GM03348 (cell line): ENCODE measurements around the gene BRD3.
"Not testable (repeated sequence)": the region's sequence is repeated elsewhere in the genome, so short reads cannot be mapped to it uniquely, and the experiment has no call there.

Experiments
- DNase-seq: peaks from one replicate; pipeline ENCODE4 v3.0.0; 2012; ENCODE audit warnings: low spot score

The BRD3 gene

DNA sequence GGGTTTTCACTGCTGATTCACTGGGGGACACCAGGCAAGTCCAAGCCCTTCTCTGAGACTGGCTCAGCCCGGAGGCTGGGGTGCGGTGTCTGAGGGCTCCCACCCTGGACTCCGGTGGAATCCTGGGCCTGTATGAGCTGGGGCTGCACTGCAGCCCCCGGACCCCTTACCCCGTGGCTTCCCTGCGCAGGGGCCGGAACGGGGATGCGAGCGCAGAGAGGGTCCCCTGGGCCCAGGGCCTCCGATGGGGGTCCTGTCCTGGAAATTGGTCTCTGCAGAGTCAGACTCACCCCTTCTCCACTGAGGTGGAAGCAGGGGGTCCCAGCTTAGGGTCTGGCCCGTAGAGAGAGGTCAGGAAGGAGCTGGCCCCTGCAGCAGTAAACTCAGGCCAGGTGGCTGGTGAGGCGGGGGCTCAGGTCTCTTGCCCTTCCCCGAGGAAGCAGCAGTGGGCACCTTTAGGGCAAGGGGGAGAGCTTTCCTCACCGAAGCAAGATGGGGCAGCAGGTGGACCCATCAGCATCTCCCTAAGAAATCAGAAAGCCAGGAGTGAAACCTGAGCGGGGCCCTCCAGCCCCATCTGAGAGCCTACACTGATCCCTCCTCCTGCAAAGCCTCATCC is 74.1 kb downstream of the BRD3 start:
- no peak for DNase-seq

- DNase-seq = peak; percentile 96
These were observed 74.8 kb downstream of the BRD3 start for GRCh38 chr9:133992780-133993634.

DNA sequence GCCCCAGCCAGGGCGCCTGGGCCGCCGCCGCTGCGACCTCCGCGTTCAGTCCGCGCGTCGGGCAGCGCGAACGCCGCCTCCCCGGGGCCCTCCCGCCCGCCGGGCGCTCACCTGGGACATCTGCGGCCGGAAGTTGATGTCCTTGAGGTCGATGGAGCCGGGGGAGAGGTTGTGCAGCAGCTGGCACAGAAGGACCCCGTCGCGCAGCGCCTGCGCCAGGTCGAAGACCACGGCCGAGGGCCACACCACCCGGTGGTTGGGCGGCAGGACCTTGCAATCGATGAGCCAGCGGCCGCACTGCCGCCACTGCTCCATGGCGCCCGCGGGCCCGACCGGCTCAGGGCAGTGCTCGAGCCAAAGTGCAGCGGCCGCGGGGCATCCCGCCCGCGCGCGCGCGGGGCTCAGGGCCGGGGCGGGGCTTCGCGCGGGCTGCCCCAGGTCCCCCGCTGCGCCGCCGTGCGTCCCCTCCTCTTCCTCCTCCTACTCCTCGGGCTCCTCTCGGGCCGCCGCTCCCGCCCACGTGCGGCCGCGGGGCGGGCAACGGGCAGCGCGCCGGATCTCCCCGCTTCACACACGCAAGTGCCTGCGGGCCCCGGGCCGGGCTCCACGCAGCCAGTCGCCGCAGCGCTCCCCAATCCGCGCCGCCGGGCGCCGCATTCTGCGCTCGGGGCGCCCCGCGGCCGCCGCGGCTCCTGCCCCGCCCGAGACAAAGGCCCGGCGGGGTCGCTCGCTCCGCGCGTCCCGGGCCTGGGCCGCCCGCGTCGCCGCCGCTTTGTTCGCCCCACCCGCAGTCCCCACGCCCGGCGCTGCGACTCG is 75.7 kb downstream of the BRD3 start, which contains the start of gene VAV2:
Gene VAV2 (minus strand): TSS at position 361 of the 816 bp plus-strand sequence. CDS start 46 bp downstream, at position 315.
- DNase-seq = peak; percentile 86

GRCh38 chr9:133991214-133991921 is 76.5 kb downstream of the BRD3 start:
- DNase-seq = peak; percentile 65

- peak; percentile 85 for DNase-seq
These were observed 77.2 kb downstream of the BRD3 start for GRCh38 chr9:133990366-133991213.

GRCh38 chr9:133989625-133990365 is 78.0 kb downstream of the BRD3 start:
- DNase-seq = no peak

- DNase-seq = not testable (repeated sequence)
These were observed 79.1 kb downstream of the BRD3 start for GRCh38 chr9:133988771-133989170.

DNA sequence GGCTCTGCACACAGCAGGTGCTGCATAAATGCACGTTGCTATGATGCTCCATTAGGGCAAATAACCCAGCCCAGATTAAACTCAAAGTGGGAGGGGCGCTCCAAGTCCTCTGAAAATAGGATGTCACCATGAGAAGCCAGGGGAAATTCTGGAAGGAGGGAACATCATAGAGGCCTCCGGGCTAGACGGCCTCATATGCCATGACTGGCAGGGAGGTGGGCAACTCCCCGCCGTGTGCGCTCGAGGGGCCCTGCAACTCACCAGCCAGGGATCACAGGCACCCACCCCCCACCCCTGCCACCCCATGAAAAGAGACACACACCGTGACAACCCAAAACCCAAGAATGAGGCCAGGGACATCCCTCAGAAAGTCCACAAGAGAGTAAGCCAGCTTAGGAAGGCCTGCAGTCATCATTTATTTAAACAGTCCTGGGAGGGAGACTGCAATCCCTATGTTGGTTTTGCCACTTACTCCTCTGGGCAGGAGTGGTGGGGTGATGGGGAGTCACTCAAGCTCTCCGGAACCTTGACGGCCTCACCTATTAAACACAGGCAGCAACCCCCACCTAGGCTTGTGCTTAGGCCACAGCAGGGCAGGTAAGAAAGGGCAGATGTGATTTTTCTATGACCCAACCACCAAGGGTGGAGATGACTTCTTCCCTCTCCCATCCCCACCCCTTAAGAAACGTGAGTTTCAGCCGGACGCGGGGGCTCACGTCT is 79.7 kb downstream of the BRD3 start:
- no peak for DNase-seq

DNA sequence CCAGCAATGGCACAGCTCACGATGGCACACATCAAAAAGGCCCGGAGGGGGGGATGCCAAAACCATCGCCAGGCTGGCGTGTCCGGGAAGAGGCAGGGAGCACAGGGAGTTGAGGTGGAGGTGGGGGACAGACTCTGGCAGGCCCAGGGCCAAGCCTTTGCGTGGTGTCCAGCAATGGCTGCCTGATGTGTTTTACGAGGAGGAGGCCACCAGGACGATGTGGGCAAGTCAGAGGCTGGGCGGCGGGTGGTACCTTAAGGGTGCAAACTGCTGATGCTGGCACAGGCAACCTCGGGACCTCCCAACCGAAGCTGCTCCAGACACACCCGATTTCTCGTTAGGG is 80.4 kb downstream of the BRD3 start:
- no peak for DNase-seq

DNA sequence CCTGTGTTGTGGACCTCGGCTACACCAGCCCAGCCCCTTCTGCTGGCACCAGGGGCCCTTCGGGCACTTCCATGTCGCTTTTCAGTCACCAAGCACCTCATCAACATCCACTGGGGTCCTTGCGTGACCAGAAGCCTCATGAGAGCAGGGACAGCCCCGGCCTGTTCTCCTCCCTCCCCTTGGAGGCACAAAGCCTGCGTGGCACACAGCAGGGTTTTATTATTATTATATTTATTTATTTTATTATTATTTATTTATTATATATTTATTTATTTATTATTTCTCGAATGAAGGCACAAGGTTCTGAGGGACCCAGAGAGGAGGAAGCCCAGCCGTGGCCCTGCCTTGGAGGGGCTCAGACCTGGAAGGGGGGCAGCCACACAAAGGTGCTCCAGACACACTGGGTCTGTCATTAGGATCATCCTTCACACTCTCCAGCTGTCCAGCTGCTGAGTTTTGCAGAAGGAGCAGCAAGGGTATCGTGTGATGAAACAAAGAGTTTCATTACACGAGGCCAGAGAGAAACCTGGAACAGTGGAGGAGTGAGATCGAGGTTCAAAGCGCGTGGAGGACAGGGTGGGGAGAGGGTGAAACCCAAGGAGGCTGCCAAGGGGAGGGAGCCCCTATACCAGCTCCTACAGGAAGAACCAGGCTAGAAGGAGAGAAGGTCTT is 80.9 kb downstream of the BRD3 start:
- DNase-seq = no peak

DNA sequence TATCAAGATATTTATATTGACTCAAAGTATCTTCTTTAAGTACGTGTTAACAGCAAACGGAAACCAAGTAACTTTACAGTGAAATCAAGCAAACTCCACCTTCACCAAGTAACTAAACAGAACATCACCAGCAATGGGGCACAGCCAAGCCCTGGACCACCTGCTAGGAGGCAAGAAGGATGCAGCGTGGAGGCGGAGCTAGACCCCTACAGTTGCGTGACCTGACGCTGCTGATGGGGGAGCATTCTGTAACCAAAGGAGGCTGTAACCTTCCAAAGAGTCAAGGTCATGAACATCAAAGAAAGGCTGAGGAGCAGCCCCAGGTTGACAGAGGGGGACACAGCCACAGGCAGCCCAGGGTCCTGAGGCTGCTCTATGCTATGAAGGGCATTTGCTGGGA is 81.8 kb downstream of the BRD3 start:
- DNase-seq = no peak

DNA sequence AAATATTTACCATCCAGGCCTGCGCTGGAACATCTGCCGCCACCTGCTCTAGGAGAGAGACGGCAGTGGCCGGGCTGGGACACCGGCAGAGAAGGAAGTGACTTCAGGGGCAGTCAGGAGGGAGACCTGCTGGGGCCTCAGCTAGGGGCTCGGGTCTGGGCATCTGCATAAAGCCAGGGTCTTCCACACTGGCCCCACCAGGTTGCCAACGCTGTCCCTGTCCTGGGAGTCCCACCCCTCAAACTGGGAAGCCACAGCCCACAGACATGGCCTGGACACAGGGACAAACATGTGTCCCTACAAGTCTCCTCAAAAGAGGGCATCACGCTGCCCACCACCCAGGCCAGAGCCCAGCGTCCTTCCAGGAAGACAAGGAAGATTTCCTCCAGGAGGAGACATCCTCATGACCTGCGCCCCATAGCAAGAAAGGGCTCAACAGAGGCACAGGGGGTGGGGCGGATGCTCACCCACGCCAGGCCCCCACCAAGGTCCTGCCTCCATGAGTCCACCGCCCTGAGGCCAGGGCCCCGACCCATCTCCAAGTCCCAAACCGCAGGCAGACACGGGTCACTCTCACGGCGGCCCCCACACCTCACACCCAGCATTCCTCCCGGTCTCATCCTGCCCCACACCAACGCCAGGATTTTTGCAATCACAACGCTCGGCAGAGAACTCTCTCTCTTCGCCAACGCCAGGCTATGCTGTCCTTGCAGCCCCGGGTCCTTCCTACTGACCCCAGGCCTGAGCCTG is 84.7 kb downstream of the BRD3 start:
- DNase-seq = no peak

DNA sequence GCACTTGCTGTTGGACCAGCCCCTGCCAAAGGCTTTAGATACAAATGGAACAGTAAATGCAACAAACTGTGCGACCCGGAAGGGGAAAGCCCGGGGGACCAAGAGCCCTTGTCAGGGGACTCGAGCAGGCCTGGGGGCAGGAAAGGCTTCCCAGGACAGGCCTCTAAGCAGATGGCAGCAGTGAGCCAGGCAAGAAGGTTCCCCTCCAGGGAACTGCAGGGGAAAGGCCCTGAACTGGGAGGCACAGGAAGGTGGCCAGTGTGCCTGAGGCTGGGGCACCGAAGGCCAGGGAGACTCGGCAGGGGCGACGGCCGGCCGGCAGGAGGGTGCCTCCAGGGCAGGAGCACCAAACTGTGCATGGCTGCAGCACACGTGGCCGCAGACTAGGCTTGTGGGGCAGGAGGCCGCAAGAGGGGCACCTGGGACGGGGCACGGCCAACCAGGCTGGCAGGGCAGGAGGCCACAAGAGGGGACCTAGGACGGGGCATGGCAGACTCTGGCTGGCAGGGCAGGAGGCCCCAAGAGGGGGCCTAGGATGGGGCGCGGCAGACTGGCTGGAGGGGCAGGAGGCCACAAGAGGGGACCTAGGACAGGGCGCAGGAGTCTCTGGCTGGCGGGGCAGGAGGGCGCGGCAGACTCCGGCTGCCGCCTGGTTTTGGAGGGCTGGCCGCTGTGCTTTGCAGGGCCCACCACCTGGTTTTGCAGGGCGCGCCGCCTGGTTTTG is 85.7 kb downstream of the BRD3 start:
- no peak for DNase-seq

DNA sequence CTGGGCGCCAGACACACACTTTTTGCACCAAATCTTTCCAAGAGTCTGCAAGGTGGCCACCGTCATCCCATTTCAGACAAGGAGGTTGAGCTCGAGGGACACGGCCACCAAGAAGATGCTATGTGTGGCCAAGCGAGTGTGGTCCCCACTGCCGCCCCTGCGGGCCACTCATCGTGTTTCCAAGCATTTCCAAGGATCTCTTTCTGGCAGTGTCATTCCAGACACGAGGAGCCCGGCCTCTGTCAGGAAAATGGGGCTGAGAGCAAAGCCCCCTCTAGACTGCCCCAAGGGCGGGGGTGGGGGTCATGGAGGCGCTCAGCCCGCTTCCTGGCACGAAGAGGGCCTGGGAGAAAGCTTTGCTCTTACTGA is 86.3 kb downstream of the BRD3 start:
- no peak for DNase-seq

DNA sequence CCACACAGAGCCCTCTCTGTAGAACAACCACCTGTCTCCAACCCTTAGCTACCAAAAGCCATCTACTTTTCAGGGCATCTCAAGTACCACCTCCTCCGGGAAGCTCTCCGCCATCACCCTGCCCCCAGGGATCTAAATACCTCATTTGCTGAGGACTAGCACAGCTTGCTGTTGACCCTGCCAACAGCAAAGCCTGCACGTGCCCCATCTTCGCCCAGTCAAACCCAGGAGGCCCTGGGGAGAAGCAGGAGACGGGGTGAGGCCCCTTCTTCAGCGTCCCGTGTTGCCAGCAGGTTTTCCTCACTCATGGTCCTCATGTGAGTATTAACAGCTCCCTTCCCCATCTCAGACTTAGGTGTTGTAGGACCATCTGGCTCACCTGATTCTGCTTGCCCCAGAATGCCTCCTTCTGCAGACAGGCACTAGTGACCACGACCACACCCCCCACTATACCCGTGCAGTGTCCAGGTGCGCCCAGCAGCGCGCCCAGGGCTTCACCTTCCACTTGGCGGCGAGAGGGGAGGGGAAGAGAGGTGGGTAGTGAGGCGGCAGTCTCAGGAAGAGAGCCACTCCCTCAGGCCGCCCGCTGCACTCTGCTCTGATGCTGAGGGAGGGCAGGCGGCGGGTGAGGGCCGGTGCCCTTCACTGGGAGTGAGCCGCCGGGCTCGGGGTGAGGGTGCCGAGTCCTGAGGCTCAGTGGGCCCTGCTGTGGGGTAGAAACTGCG is 86.8 kb downstream of the BRD3 start:
- no peak for DNase-seq
